ENCODE measurements around the gene MYRIP. TPM values are rescaled to one million over a fixed set of nuclear protein-coding genes. Genes with fewer than 3 reads are reported as not detected.
"Not testable (repeated sequence)": the region's sequence is repeated elsewhere in the genome, so short reads cannot be mapped to it uniquely, and the experiment has no call there.

MYRIP gene
- polyA plus RNA-seq, 3 donors: not detected

GRCh38 chr3:40077828-40078492 lies 268.6 kb downstream of the MYRIP start:
- H3K9ac ChIP-seq (ENCODE audit: insufficient read depth, low read length, poor library complexity, severe bottlenecking); intact Hi-C loops (cut with micrococcal nuclease); H3K4me1 Mint-ChIP-seq; H3K4me3 Mint-ChIP-seq; H3K27me3 Mint-ChIP-seq (ENCODE audit: low read depth in 3 of 3); H3K27me3 ChIP-seq (ENCODE audit: control insufficient read depth in 2 of 2, insufficient read depth in 2 of 2, low read length in 2 of 2); H3K4me1 ChIP-seq (ENCODE audit: control insufficient read depth in 1 of 2, insufficient read depth in 2 of 2, low read length in 2 of 2); DNase-seq; H3K27ac ChIP-seq (ENCODE audit: low read depth in 1 of 2, low read length in 2 of 2); H3K79me2 ChIP-seq (ENCODE audit: insufficient read depth, low read length); H4K20me1 ChIP-seq (ENCODE audit: insufficient read depth, low read length); H3K9me3 Mint-ChIP-seq; H3K4me2 ChIP-seq (replicated peaks; ENCODE audit: extremely low read depth, low read length, poor library complexity, severe bottlenecking); H3K36me3 Mint-ChIP-seq; H3K4me3 ChIP-seq (replicated peaks in 1 of 3; ENCODE audit: low read depth in 2 of 3, low read length in 3 of 3); H2AFZ ChIP-seq (ENCODE audit: insufficient read depth, low read depth, low read length, poor library complexity, severe bottlenecking); H3K36me3 ChIP-seq (replicated peaks in 1 of 2; ENCODE audit: control insufficient read depth in 1 of 2, insufficient read depth in 2 of 2, low read length in 2 of 2); H3K9me3 ChIP-seq (replicated peaks in 1 of 2; ENCODE audit: control insufficient read depth in 1 of 2, insufficient read depth in 1 of 2, low read length in 2 of 2); H3K27ac Mint-ChIP-seq: not testable (repeated sequence)
- WGBS (ENCODE audit: insufficient coverage): 96% methylated on average over 28 of the region's 41 CpGs

DNA sequence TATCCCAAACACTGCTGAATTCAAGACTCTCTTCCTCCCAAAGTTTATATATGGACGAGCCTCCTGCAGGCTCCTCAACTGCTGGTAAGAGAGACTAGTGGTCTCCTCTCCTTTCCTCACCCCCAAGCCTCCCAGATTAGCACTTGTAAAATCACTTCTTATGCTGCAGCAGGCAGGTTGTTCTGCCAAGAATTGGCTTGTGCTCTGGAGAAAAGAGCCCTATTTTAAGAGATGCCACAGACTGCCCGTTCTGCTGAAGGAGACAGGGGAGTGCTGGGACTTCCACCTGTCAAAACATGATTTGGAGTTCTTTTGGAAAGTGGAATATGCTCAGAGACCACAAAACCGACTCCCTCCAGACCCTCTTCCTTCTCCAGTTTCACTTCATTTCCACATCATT lies 269.2 kb downstream of the MYRIP start:
- no peaks in the 10 kb centered on the region for H3K36me3 ChIP-seq (replicated peaks in 1 of 2; ENCODE audit: control insufficient read depth in 1 of 2, insufficient read depth in 2 of 2, low read length in 2 of 2)
- no peak overlapping the region for H3K4me3 ChIP-seq (replicated peaks in 1 of 3; ENCODE audit: low read depth in 2 of 3, low read length in 3 of 3)
- H4K20me1 ChIP-seq (ENCODE audit: insufficient read depth, low read length): no peaks in the 10 kb centered on the region
- peaks cover 0 to 7% of the 10 kb centered on the region in 2 donors for H3K9me3 ChIP-seq (replicated peaks in 1 of 2; ENCODE audit: control insufficient read depth in 1 of 2, insufficient read depth in 1 of 2, low read length in 2 of 2)
- intact Hi-C loops (cut with micrococcal nuclease): no loop called here
- H3K79me2 ChIP-seq (ENCODE audit: insufficient read depth, low read length): no peaks in the 10 kb centered on the region
- no peak overlapping the region for H3K27ac Mint-ChIP-seq
- H3K4me1 ChIP-seq (ENCODE audit: control insufficient read depth in 1 of 2, insufficient read depth in 2 of 2, low read length in 2 of 2): no peaks in the 10 kb centered on the region
- no peak overlapping the region for H3K9ac ChIP-seq (ENCODE audit: insufficient read depth, low read length, poor library complexity, severe bottlenecking)
- H3K9me3 Mint-ChIP-seq: peaks cover 0 to 11% (median 6%) of the 10 kb centered on the region in 7 donors
- WGBS (ENCODE audit: insufficient coverage): 100% methylated on average over 1 of the region's 3 CpGs
- H2AFZ ChIP-seq (ENCODE audit: insufficient read depth, low read depth, low read length, poor library complexity, severe bottlenecking): no peak overlapping the region
- no peaks in the 10 kb centered on the region for H3K4me1 Mint-ChIP-seq
- TF ChIP-seq CTCF (IDR thresholded peaks at IDR 0.05): no peak
- H3K27me3 Mint-ChIP-seq (ENCODE audit: low read depth in 3 of 3): peaks cover 0 to 3% (median 2%) of the 10 kb centered on the region in 3 donors
- no peak for DNase-seq
- H3K27me3 ChIP-seq (ENCODE audit: control insufficient read depth in 2 of 2, insufficient read depth in 2 of 2, low read length in 2 of 2): no peaks in the 10 kb centered on the region
- H3K36me3 Mint-ChIP-seq: no peaks in the 10 kb centered on the region
- no peak overlapping the region for H3K27ac ChIP-seq (ENCODE audit: low read depth in 1 of 2, low read length in 2 of 2)
- H3K4me2 ChIP-seq (replicated peaks; ENCODE audit: extremely low read depth, low read length, poor library complexity, severe bottlenecking): no peak overlapping the region
- no peak overlapping the region for H3K4me3 Mint-ChIP-seq
